CD4-positive, alpha-beta T cell treated with Interleukin-17A for 1 hour (primary cell): ENCODE results near the gene GABRB2.
"Not testable (repeated sequence)": the region's sequence is repeated elsewhere in the genome, so short reads cannot be mapped to it uniquely, and the experiment has no call there.

ENCODE experiments used
- DNase-seq: peaks from one replicate; pipeline ENCODE4 v3.0.0-alpha.2; 2020

GABRB2 gene

GRCh38 chr5:161546470-161547301, at the start of gene GABRB2:
Gene GABRB2, minus strand, starts transcription at chr5:161546725. Its CDS starts 82 bp downstream, at chr5:161546643.
- peak; percentile 12 for DNase-seq

GRCh38 chr5:161585798-161586197, 39.3 kb upstream of the GABRB2 start:
- no peak for DNase-seq

GRCh38 chr5:161580621-161581020, 34.1 kb upstream of the GABRB2 start:
- no peak for DNase-seq

DNA sequence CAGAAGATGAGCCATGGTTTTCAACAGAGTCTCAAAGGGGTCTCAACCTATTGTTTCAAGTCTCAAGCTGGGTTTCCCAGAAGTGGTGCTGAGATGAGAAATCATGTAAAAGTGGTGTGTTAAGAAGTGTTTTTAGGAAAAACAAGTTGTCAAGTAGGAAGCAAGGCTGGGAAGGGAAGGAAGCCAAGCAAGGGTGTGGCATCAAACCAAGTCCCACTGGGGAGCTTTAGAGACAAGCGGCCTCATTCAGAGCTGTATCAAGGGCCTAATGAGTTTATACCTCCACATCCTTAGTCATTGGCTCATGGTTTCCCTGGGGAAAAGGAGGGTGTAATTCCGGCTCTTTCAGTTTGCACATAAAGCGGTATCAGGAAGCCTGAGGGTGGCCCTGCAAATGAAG, 26.4 kb upstream of the GABRB2 start:
- no peak for DNase-seq

DNA sequence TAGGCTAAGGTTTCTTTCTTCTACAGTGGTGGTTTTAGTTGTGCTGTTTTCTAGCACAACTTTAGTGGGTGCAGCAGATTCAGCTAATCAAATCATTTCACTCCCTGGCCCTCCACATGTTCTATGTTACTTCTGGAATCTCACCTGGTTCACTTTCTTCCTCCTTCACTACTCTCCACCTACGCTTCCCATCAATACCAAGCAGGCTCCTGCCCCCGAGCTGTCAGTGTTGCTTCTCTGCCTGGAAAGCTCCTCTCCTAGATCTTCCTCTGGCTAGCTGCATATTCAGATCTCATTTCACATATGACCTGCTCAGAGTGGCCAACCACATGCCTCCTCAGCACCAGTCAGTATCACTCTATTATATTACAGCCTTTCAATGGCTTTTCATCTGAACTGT, 19.6 kb upstream of the GABRB2 start:
- DNase-seq: no peak

DNA sequence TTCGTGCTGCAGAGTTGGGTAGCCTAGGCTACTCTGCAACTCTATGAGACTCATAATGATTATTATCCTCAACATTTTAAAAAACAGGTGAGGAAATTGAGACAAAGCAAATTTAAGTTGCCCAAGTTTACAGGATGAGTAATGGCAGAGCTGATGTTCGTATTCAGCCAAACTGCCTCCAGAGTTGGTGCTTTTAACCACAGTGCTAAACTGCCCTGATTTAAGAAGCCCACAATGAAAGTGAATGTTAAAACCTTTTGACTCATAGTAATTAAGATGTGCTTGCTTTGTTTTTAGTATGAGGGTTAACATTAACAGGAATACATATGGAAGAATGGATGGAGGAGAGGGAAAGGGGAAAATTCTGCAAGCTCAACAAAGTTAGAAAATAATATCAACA, 15.9 kb upstream of the GABRB2 start:
- DNase-seq: no peak

GRCh38 chr5:161549106-161549505, 2.6 kb upstream of the GABRB2 start:
- DNase-seq: no peak

DNA sequence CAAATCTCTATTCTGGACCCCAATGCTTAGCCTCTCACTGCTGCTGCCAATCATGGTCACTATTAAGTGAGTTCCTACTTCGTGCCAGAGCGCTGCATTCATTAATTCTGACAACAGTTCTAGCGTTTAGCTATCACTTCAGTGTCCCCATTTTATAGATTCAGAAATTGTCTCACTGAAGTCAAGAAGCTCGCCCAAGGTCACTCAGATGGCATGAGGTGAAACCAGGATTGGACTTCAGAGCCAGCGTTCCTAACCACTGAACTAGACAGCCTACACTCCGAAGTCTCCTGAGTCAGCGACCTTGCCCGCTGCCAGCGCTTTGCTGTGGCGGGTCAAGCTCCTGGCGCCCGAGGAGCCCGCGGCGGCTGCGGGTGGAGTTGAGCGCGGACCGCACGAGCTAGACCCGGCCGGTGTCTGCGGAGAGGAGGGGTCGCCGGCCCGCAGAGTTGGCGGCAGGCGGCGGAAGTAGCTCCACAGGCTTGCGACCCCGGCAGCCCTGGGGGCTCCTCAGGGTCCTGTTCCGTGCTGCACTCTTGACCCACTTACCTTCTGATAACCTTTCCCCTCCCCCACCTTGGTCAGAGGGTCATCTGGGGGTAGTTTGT, 2.1 kb upstream of the GABRB2 start:
- DNase-seq: no peak

DNA sequence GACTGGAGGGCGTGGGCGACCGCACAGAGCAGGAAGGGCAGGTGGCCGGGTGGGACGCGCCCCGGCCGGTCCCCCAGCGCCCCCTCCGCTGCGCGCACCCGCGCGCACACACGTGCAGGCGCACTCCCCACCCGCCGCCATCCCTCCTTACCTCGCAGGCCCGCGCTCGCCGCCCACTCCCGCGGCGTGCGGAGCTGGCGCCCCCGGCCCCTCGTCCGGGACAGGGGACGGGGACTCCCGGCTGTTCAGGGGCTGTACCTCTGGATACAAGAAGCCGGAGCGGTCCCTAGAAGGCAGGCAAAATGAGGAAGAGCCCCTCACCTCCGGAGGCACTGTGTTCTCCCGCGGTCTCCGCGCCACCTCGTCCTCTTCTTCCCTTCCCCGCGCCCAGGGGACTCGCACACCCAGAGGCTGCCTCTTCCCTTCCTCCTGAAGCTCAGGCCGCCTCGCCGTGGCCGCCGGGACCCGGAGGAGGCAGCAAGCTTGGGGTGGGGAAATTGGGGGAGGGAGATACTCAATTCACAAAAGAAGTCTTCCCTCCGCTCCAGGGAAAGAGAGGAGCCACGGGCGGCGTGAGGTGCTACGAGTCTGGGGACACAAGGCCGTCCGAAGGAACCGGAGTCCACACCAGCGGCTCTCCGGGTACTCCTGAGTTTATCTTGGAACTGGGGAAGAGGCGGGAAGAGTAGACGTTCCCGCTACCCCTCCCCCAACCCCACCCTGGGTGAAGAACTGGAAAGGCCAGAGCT, 1.4 kb upstream of the GABRB2 start:
- DNase-seq: no peak

DNA sequence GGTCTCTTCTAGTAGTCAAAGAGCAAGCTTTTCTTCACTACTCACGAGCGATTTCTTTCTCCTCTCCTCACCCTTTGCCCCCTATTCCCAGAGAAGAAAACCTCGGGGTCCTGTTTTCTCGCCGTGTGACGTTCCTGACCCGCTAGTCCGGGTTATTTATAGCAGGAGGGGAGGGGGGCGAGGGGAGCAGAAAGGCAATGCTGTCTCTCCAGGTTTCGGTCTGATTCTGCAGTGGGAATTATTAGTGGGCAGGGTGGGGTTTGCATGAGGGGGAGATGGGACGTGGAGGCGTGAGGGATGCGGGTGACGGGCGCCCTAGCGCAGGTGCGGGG, 847 bp upstream of the GABRB2 start:
- no peak for DNase-seq

DNA sequence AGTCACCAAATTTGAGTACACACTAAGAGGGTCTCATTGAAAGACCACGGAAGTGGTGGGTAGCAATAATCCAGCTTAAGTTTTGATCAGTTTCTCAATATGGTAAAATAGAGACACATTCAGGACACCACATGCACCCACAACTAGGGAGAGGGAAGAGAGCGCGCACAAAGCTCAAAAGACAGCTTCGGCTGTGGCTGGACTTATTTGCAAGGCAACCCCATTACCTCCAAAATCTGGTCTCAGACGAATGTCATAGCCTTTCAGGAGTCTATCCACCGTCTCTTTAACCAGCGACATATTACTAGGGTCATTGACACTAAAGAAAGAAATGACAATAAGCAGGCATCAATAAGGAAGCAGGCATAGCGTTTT, 443 bp downstream of the GABRB2 start:
- DNase-seq: no peak

DNA sequence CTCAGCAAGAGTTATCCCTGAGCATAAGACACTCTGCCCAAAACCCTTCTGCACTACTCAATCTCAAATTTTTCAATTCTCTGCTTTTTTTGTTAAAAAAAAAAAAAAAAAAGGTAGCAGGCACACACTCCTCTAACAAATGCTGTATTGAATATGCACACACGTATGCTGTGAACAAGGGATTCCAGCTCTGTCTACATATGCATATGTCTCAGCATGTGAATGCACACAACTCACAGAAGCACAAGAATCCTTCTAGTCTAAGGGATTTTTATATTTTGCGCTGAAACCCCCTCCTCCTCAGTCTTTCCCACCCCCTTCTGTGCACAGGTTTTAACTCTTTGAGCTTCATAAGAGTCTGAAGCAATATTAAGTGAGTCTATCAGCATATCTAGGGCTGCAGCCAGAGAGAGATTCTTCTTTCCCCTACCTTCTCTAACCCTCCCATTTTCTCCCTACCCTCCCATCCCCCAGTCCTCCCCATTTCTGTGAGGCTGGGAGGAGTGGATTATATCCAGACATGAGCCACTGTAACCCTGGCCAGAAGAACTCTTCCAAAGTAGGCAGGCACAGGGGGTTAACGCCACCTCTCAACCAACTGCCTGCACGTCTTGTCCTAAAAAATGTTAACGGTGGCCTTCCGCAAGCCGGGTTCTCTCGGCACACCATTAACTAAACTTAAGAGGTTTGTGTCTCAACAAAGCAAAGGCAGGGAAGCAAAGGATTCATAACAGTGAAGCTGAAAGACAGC, 1.0 kb downstream of the GABRB2 start:
- DNase-seq: no peak

GRCh38 chr5:161544350-161544765, 2.2 kb downstream of the GABRB2 start:
- peak; percentile 11 for DNase-seq

DNA sequence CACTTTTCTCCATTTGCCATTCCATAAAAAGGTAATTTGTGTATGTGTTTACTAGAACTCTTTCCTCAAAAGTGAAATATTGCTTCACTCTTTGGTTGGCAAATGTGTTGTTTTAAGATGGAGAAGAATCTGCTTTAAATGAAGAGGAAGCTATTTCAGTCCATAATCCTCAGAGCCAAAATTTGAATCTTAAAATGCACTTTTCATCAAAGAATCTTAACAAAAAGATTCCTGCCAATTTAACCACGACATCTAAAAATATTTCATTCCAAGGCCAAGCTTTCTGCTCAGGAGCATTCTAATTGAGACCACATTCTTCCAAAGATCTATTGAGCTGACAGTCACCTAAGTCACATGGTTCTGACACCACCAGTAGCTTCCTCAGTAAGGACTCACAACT, 7.5 kb downstream of the GABRB2 start:
- no peak for DNase-seq

GRCh38 chr5:161535762-161536161, 10.8 kb downstream of the GABRB2 start:
- no peak for DNase-seq

DNA sequence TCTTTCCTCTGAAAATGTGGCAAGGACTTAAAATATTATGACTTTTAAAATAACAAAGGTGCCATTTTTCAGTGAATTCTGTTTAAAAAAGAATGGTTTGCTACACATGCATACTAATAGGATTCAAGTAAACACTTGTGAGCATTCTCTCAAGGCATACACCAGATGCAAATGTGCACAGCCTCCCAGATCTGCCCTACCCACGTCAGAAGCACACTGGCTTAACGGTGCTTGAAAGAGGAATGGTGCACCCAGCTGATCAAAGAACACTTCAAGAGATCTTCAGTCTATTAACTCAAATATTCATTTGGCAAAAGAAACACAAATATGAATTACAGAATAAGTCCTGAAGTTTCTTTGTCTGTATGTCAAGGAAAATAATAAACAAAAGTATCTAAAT, 15.8 kb downstream of the GABRB2 start:
- no peak for DNase-seq

GRCh38 chr5:161513942-161514341, 32.6 kb downstream of the GABRB2 start:
- no peak for DNase-seq

DNA sequence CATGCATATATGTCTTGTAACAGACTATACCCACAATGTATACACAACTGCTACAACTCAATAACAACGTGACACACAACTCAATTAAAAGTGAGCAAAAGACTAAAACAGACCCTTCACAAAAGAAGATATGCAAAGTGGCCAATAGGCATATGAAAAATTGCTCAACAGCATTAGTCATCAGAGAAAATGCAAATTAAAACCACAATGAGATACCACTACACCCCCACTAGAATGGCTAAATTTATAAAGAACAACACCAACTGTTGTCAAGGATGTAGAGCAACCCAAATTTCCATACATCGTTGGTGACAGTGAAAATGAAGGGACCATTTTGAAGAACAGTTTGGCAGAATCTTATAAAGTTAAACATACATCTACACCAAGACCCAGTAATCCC, 38.9 kb downstream of the GABRB2 start:
- DNase-seq: no peak

- DNase-seq: not testable (repeated sequence)
Measured at GRCh38 chr5:161505160-161505559, 41.4 kb downstream of the GABRB2 start.

DNA sequence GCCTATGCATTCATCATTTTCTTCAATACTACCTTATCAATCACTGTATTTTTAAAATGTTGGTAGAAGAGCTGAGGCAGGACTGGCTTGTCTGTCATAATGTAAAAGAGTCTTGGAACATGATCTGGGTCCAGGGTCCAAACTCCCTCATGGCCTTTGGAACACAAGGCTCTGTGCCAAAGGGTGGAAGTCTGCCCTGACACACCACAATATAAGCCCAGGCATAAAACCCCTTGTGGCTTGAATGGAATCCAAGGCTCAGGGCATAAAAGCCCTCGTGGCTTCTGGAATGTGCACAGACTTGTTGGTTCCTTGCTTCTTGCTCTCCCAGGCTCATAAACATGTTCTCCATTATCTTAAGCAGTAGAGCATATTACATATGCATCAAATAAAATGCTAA, 48.0 kb downstream of the GABRB2 start:
- DNase-seq: no peak

DNA sequence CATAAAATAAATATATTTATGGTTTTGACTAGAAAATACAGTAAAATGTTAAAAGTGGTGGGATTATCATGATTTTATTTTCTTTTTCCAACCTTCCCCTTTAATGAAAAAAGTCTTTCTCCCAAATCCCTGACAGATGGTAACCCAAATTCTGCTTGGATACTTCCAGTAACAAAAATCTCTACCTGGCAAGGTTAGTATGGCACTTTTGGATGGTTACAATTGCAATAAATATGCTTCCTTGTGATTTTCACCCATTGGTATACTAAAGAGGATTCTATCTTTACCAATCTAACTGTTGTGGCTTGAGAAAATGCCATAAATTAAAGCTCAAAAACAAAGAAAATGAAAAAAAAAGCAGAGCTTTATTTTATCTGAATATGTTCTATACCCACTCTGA, 62.8 kb downstream of the GABRB2 start:
- no peak for DNase-seq

DNA sequence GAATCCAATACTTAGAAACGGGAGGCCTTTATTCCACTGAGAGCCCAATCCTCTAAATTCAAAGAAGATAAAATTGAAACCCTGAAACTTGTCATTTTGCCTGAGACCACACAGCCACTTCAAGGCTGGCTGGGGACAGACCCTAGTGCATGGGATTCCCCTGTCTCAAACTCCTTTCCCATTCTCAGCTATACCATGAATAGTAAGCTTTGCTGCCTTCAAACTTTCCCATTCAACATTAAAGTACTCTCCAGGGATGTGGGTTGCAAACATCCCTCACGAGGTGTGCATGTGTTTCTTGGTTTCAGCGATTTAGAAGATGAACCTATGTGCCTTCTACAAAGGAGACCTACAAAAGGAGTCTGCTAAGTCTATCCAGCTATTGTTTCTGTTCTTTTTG, 64.6 kb downstream of the GABRB2 start:
- no peak for DNase-seq

GRCh38 chr5:161471211-161471950, 75.1 kb downstream of the GABRB2 start:
- no peak for DNase-seq
